Activated CD4-positive, alpha-beta T cell treated with anti-CD3 and anti-CD28 coated beads, Interleukin-10, Interleukin-2, amounts not matched to agents 100 ng/mL and 50 ng/mL, durations not matched to agents 16 hours and 8 hours (primary cell): ENCODE data around the gene ZNF497.

Experiments used
- DNase-seq: peaks from one replicate; pipeline ENCODE4 v3.0.0-alpha.2; 2020

The ZNF497 gene

GRCh38 chr19:58305065-58305931, 57.3 kb downstream of the ZNF497 start, which contains the start of gene ERVK3-1:
TSS of gene ERVK3-1 (plus strand) at chr19:58305377. CDS start at chr19:58312169, 6,792 bp downstream.
- DNase-seq, result peak; percentile 98

GRCh38 chr19:58304748-58305064, 57.8 kb downstream of the ZNF497 start:
- DNase-seq, result no peak
